Dedifferentiated amniotic fluid mesenchymal stem cell (primary cell): Measurements from ENCODE around the gene PRKAG2.

ENCODE experiments used
- DNase-seq: peaks from one replicate; pipeline ENCODE4 v3.0.0-alpha.2; 2016; ENCODE audit errors: extremely low spot score

PRKAG2 gene

DNA sequence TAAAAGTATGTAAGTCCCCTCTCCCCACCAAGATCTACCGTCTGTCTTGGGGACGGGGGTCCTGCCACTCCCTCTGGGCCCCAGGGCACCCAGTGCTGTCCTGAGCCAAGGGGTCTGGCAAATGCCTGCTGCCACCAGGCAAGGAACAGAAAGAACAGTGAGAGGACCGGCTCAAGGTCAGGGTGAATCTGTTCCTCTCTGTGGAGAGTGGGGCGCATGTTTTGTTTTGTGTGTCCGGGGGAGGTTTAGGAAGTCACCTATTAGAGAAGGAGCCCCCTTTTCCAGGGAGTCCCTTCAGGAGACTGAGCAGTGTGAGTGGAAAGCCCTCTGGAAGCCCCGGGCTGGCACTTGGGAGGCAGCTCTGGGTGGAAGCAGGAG, 198.7 kb downstream of the PRKAG2 start:
- no peak for DNase-seq

DNA sequence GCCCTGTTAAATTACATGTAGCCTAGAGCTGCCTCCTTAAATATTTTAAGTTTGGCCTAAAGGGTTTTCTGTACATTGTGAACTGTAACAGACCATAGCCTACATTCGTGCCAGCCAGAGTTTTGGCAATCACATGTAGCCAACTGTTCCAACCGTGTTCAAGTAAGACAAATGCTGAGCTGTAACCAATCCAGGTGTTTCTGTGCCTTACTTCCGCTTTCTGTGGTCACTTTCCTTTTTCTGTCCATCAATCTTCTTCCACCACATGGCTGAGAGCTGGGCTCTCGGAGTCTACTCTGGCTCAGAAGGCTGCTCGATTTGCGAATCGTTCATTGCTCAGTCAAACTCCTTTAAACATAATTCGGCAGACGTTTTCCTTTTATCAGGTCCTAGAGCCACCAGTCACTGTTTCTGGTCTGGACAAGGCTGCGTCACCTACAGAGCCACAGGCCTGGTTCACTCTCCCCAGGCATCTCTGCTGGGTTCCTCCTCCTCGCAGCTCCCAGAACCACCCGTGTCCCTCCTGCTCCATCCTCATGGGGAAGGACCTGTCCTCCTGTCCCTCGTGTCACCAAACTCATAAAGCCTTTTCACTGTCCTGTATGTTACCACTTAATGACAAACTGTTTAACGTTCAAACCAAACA, 199.2 kb downstream of the PRKAG2 start:
- no peak for DNase-seq

DNA sequence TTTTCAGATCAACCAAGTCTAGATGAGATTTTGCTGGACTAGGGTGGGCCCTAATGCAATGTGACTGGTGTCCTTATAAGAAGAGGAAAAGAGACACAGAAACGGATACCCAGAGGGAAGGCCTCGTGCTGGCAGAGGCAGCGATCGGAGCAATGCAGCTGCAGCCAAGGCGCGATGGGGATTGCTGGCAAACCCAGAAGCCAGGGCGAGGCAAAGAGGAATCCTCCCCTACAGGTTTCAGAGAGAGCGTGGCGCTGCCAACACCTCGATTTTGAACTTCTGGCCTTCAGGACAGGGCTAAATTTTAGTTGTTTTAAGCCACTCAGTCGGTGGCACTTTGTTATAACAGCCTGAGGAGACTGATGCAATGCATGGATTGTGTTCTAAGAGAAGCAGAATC, 200.2 kb downstream of the PRKAG2 start:
- no peak for DNase-seq

DNA sequence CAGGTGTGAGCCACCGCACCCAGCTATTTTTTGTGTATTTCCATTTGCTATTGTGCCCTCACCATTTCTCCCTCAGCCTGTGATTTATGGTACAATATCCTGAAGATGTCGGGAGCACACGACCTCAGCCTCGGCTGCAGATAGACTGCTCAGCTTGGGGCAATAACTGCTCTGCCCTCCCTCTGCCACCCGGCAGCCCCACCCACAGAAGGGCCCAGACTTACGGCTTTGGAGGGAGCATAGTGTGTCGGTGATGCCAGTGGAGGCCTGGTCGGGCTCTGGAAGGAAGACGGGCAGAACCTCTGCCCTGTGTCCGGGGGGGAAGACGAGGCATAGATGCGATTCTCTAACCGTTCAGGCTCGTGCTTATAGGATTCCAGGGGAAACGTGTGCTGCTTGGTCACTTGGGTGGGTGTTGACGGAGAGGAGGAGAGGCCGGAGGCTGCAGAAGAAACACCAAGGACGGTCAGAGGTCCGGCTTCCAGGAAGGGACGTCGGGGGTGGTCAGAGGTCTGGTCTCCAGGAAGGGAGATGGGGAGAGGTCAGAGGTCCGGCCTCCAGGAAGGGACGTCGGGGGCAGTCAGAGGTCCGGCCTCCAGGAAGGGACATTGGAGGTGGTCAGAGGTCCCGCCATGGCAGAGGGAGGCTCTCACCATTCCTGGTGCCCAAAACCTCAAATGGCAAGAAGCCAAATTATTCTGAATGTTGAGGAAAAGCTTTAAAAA, 201.6 kb downstream of the PRKAG2 start:
- DNase-seq = no peak

DNA sequence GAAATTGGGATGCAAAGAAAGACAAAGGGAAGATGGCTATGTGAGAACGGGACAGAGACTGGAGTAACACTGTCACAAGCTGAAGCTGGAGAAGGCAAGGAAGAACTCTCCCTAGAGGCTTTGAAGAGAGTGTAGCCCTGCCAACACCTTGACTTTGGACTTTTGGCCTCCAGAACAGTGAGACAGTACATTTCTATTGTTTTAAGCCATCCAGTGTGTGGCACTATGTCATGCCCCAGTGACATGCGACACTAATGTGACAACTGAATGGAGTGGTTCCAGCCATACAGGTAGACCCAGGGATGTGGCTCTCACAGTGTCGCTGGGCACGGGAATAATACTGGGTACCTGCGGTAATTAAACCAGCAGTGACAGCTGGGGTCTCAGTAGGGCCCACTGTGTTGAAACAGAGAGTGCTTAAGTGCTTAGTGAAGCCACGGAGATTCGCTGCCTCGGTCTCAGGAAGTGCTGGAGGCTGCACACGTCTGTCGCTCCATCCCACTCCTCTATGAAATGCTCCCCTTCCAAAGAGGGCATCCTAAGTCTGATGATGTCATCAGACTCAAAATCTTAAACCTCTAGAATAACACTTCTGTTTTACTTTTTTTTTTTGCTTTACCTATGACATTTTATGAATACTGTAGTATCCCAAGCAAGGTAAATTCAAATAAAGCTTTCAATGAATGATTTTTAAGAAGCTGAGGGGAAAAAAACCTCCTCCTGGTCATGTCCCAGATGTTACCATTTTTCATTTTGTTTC, 202.6 kb downstream of the PRKAG2 start:
- no peak for DNase-seq

DNA sequence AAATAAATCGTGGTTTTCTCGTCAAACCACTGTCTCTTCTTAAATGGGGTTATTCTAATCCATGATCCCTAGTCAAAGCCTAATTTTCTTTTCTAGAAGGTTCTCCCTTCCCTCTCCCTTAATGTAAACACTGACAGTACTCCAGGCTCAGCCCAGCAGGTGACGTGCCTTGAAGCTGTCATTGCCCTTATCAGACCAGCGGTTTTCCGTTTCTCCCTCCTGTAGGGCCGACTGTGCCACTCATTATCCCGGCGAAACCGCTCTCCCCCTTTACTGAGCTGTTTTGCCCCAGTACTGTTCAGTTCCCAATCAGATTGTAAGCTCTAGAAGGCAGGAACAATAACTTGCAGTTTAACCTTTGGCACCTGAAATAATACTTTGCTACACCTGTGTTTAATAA, 203.7 kb downstream of the PRKAG2 start:
- DNase-seq = no peak

DNA sequence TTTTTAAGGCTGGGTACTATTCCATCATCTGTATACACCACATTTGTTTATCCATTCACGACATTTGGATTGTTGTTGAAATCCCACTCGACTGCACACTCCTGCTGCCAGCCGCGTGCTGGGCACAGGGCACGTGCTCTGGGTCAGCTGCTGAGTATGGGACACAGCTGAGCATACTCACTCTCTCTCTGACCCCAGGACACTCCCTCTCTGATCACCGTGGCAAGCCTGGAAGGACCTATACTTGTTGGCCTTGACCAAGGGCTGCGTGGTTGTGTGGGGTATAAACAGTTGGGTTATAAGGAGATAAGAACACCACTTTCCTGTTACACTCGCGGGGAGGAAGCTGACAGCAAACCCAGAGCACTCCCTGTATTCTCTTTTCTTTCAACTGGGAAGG, 204.2 kb downstream of the PRKAG2 start:
- DNase-seq = no peak

DNA sequence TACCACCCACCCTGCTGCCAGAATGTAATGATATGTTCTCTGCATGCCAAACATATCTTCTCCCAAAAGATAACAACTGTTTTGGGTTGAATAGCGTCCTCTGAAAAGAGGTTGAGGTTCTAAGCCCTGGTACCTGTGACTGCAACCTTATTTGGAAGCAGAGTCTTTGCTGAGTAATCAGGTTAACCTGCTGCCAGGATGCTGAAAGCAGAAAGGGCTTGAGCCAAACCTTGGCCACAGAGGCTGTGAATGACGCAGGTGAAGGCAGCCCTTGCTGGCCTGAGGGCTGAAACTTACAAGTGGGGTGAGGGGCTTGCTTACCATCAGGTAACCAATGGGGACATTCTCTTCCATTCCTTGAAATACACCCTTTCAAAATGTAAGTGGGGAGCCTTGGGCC, 205.4 kb downstream of the PRKAG2 start:
- DNase-seq = no peak

DNA sequence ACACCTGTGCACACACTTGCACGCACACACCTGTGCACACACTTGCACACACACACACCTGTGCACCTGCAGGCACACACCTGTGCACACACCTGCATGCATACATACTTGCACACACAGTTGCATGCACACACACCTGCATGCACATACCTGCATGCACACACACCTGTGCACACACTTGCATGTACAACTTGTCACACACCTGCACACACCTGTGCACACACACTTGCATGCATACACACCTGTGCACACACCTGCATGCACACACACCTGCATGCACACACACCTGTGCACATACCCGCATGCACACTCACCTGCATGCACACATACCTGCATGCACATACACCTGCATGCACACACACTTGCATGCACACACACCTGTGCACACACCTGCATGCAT, 207.2 kb downstream of the PRKAG2 start:
- DNase-seq = no peak

DNA sequence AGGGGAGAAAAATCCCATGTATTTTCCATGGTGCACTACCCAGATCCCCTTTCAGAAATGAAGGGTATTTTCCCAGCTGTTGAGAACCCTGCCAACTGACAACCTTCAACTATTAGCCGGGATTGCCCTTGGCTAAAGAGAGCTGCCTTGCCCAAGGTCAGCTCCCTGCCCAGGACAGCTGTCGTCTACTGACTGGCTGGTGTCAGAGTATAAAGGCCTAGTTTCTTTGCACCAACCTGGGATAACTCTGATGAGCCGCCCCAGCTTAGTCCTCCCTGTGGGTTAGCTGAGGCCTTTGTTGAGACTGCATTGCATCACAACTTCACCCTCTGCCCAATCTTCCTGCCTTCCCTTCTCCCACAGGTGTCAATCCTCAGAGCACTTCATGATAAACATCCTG, 210.0 kb downstream of the PRKAG2 start:
- DNase-seq = no peak

DNA sequence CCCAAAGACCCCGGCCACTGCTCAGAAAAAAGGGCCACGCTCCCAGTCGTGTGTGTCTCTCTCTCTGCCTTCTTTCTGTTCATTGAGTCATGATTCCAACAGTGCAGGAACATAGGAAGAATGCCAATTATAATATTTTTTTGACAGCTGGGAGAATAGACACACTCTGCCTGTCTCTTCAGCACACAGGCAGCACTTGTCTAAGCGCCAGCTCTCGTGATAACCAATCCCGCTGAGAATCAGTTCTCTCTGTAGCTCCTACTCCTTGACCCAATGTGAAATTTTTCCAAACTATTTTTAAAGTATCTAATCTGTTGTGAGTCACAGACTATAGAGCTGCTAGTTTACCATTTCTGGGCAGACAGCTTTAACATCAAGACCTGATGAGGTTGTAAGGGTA, 211.5 kb downstream of the PRKAG2 start:
- DNase-seq = peak; percentile 29

DNA sequence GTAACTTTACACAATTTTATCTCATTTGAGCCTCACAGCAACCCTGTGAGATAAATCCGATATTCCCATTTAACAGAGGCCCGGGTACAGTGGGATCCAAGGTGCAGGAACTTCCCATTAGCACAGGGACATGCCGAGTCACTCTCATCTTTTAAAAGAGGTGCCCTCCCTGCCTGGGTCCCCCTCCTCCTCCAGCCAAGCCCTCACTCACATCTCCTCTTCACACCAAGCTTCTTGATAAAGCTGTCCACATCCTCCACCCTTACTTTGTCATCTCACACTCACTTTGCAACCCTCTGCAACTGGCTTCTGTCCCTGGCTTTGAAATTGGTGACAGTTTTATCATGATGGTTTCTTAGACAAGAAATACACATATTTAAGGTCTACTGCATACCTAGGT, 212.6 kb downstream of the PRKAG2 start:
- DNase-seq = no peak

DNA sequence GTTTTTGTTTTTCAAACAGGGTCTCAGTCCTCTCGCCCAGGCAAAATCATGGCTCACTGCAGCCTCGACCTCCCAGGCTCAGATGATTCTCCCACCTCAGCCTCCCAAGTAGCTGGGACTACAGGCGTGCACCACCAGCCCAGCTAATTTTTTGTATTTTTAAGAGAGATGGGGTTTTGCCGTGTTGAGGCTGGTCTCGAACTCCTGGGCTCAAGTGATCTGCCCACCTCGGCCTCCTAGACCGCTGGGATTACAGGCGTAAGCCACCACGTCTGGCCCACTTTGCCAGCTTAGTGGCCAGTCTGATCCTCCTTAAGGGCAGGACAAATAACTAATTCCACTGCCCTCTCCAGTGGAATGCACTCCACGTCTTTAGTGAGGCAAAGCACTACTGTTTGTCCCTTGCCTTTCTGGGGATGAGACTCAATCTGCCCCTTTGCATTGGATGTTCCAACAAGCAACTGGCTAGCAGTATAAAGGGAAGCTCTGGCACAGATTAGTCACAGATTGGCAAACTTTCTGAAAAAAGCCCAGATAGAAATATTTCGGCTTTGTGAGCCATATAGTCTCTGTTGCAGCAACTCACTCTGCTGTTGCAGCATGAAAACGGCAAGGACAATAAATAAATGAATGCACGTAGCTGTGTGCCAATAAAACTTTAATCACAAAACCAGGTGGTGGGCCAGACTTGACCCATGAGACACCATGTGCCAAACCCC, 213.4 kb downstream of the PRKAG2 start:
- no peak for DNase-seq

DNA sequence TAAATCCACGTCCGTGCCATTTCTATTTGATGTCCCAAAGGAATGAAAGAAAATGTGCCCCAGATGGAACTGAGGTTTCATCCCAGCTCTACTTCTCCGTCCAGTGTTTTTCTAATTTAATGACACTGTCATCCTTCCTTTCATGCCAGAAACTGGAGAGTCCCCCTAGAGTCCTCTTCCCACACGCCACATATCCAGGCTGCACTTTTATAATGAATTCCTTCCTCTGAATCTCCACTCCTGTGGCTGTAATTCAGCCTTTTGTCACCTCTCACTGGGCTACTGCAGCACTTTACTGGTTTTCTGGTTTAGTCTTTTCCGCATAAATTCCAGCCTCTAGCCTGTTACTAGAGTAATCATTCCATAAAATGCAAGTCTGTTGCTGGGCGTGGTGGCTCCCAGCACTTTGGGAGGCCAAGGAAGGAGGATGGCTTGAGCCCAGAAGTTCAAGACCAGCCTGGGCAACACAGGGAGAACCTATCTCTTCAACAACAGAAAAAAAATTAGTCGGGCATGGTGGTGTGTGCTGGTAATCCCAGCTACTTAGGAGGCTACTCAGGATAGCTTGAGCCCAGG, 214.6 kb downstream of the PRKAG2 start:
- no peak for DNase-seq

DNA sequence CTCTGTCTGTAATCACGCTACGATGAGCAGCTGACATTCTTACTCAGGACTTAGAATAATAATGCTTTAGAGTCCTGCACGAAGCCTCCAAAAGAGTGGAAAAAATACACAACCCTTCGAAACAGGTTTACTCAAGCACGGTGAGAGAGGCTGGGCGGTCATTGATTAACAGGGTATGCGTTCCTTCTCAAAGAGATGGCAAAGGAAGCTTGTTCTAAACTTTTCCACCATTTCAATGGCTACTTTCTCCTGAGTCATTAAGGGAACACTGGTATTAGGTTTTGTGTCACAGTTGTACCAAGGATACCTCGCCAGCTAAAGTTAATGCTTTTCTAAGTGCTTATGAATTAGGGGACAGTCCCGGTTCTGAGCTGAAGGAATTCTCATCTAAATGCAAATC, 215.3 kb downstream of the PRKAG2 start:
- no peak for DNase-seq

DNA sequence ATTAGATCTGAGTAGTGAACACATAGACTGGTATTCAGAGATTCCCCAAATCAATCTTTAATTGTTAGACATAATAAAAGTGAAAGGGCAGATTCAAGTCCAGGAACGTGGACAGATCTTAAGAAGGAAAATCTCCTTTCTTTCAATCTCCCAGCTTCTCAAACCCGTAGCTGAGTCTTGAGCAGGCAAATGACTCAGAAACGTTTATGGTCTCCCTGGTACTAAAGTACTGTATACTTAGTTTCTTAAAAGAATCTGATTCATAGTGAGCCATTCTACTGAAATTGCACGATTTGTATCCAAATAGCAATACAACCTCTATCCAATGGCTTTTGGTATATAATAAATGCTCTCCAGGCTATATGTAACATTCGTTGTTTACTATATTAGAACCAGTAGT, 216.8 kb downstream of the PRKAG2 start:
- no peak for DNase-seq

DNA sequence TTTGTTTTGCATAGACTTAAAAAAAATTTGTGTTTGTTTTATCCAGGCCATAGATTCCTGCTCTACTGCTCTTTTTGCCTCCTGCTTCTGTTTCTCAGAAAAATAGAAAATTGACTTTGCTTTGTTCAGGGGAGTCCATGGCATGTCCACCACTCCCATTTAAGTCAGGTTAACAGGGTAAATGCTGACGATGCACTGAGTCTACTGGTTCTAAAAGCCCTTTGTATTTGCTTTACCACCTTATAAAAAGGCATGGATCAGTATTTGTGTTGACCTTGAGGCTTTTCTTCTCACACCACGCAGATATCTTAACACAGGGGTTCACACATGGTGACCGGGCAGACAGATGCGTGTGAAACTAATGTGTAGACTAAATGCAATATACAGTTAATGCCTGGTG, 217.7 kb downstream of the PRKAG2 start:
- DNase-seq = no peak

DNA sequence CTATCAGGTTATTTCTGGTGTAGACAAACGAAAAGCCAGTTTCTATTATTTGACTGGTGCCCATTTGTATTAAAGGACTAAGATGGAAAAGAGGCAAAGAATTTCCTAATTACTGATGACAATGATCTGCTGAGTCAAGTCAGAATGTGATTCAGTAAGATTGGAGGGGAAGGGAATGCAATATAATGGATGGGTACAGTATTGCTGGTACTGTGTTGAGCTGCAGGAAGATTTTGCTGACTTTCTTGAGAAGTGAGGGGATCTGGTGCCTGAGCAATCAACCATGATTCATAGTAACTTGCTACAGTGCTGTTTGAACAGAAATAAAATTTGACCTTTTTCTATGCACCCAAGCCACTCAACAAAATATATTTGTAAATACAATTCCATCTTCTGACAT, 218.1 kb downstream of the PRKAG2 start:
- DNase-seq = no peak

DNA sequence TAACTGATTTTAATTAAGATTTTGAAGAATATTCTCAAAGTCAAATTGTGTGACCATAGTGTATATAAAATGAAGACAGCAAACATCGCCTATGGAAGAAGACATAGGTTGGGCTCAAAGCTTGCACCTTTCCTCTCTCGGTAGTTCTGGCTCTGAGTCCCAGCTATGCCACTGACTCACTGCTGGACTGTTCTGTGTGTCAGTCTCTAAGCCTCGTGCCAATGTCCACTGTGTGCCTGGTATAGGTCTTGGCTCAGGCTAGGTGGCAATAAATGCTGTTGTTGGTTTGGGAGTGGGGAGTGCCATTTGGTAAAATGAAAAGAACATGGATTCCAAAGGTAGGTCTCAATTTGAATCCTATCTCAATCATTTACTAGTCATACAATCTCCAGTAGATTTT, 219.7 kb downstream of the PRKAG2 start:
- DNase-seq = no peak

DNA sequence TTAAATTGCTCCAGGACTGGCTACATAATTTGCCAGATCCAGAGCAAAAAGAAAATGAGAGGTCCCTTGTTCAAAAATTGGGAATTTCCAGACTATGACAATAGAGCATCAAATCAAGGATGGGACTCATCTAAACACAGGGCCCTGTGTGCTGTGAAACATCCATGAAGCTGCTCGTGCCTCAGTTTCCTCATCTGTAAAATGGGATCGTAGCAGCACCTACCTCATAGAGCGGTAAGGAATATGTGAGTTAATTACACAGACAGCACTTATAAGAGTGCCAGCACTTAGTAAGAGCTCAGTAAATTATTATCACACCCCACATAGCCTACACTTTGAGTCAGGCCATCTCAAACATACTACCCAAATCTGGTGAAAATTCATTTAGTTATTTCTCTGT, 221.4 kb downstream of the PRKAG2 start:
- no peak for DNase-seq

DNA sequence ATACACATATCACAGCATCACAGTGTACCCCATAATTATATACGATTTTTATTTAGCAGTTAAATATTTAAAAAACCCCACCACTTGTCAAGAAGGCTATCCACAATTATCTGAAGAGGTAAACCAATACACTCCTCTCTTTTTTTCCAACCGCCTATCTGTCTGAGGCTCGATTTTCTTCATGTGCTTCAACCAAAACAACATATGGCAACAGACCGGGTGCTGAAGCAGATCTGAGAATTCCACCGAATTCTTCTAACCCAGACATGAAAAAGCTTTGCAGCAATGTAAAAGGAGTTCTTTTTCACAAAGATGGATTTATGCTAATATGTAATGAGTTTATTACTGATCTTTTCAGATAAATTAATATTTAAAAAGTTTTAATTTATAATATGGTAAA, 224.8 kb downstream of the PRKAG2 start:
- DNase-seq = no peak

DNA sequence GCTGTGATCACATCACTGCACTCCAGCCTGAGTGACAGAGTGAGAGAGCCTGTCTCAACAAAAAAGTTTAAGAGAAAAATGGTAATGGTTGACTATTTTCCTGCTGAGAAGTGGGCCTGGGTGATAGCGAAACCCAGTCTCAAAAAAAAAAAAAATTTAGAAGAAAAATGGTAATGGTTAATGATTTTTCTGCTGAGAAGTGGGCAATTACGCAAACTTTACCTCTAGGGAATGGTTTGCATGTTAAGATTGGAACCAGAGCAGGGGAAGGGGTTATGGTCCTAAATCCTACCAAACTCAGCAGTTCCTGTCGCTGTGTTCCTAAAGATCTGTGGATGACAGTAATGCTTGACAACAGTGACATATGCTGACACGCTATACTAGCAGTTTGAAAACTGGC, 226.8 kb downstream of the PRKAG2 start:
- DNase-seq = no peak
